K562 (cell line): ENCODE results near the gene ARL16. TPM values are rescaled to one million over a fixed set of nuclear protein-coding genes. Genes with fewer than 3 reads are reported as not detected.

ENCODE experiments used
- ATAC-seq: fragments of 200-7000 bp; cut with Tn5 transposase; 3 replicates; pipeline ENCODE4 v1.9.1; 2020; ENCODE audit warnings: moderate library complexity
- BruUV-seq: library from RNA; stranded (reverse); fragments of 400-500 nt; replicated peaks from 2 replicates; lab custom pipeline; 2021; lab: Mats Ljungman, UMichigan
- CTCF ChIA-PET: fragments of 300-600 bp; formaldehyde crosslinking; extraction: SDS; loops from one replicate; lab custom pipeline; 2021; ENCODE audit warnings: low intra/inter-chr PET ratio; lab: Yijun Ruan, JAX
- POLR2A ChIA-PET: fragments of 300-600, 350-650 bp; sonication (Branson Sonifier 250); formaldehyde crosslinking; extraction: SDS; loops from one replicate; lab custom pipeline; 2021; ENCODE audit warnings: antibody characterized with exemption, inconsistent platforms; lab: Yijun Ruan, JAX
- DNase-seq, 4 experiments: peaks; one replicate each; pipeline versions ENCODE4 v3.0.0 to v3.0.0-alpha.2; 2011 to 2018; ENCODE audit warnings: low spot score in 3 of 4, mixed read lengths in 3 of 4; ENCODE audit errors: extremely low read depth in 1 of 4
- FAIRE-seq: peaks from 2 replicates; lab custom pipeline; 2011; peaks lifted over from hg19 to GRCh38; lab: Jason Lieb, UNC
- H2AFZ ChIP-seq: 2 replicates; pipeline ENCODE4 v1.6.0; 2011; ENCODE audit warnings: low read depth, low read length, control low read depth, inconsistent platforms
- H3K27ac ChIP-seq: fragments of 200-600 bp; 3 replicates; pipeline ENCODE4 v1.8.0; 2011; ENCODE audit warnings: low read depth, mild to moderate bottlenecking, control low read depth, inconsistent platforms, low read length, moderate library complexity, mixed read lengths; ENCODE audit errors: extremely low read depth
- H3K27me3 ChIP-seq, 2 experiments: fragments of 300-600 bp in 1 of 2; 2 replicates in 1 of 2; 3 replicates in 1 of 2; pipeline versions ENCODE4 v1.6.0 to v1.8.0; 2011; ENCODE audit warnings: inconsistent platforms in 2 of 2, low read length in 2 of 2, mild to moderate bottlenecking in 1 of 2, mixed read lengths in 1 of 2, moderate library complexity in 1 of 2; ENCODE audit not compliant: control insufficient read depth in 2 of 2, insufficient read depth in 2 of 2
- H3K36me3 ChIP-seq: fragments of 300-600 bp; 3 replicates; pipeline ENCODE4 v1.8.0; 2011; ENCODE audit warnings: mild to moderate bottlenecking, low read length, inconsistent platforms; ENCODE audit not compliant: control insufficient read depth, insufficient read depth
- H3K4me1 ChIP-seq, 2 experiments: fragments of 200-600 bp in 1 of 2; replicated peaks in 1 of 2; 2 replicates in 1 of 2; 3 replicates in 1 of 2; pipeline versions ENCODE4 v1.5.1 to v1.8.0; 2011; ENCODE audit warnings: inconsistent platforms in 2 of 2, low read length in 2 of 2, mild to moderate bottlenecking in 1 of 2, mixed read lengths in 1 of 2, moderate library complexity in 1 of 2; ENCODE audit not compliant: control insufficient read depth in 2 of 2, insufficient read depth in 2 of 2
- H3K4me2 ChIP-seq: 2 replicates; pipeline ENCODE4 v1.6.1; 2011; ENCODE audit warnings: low read length, control low read depth, inconsistent platforms, mixed read lengths; ENCODE audit not compliant: insufficient read depth
- H3K4me3 ChIP-seq: fragments of 200-600 bp; sonication (generic), shearing (Covaris generic); 2 replicates; pipeline ENCODE4 v1.5.1; 2016; ENCODE audit warnings: control low read depth, inconsistent platforms
- H3K79me2 ChIP-seq: fragments of 200-600 bp; 3 replicates; pipeline ENCODE4 v1.8.0; 2011; ENCODE audit warnings: low read length, inconsistent platforms; ENCODE audit not compliant: control insufficient read depth, insufficient read depth
- H3K9ac ChIP-seq, 2 experiments: 2 replicates each; pipeline versions ENCODE4 v1.6.0 to v1.6.1; 2011; ENCODE audit warnings: low read depth in 2 of 2, low read length in 2 of 2, control low read depth in 1 of 2, inconsistent platforms in 1 of 2, mild to moderate bottlenecking in 1 of 2, mixed read lengths in 1 of 2; ENCODE audit not compliant: insufficient read depth in 1 of 2
- H3K9me1 ChIP-seq: one replicate; pipeline ENCODE4 v1.6.0; 2011; ENCODE audit warnings: inconsistent platforms, mild to moderate bottlenecking, low read length, moderate library complexity; ENCODE audit not compliant: control insufficient read depth, insufficient read depth
- H3K9me3 ChIP-seq: replicated peaks from 2 replicates; pipeline ENCODE4 v1.5.1; 2011; ENCODE audit warnings: low read depth, low read length, inconsistent platforms; ENCODE audit not compliant: control insufficient read depth, insufficient read depth
- H4K20me1 ChIP-seq: replicated peaks from 2 replicates; pipeline ENCODE4 v1.6.1; 2011; ENCODE audit warnings: low read length, inconsistent platforms, mixed read lengths; ENCODE audit not compliant: control insufficient read depth, insufficient read depth
- E2F5 ChIP-seq: sonication (generic); formaldehyde crosslinking; IDR thresholded peaks from 2 replicates; pipeline ENCODE4 v1.8.0; 2022; ENCODE audit warnings: mild to moderate bottlenecking, missing genetic modification reagents
- NCOA1 ChIP-seq: fragments of 450-650 bp; IDR thresholded peaks from 2 replicates; pipeline ENCODE4 v1.6.1; 2016; ENCODE audit warnings: low read depth
- RBFOX2 ChIP-seq: fragments of 200-400 bp; formaldehyde crosslinking; IDR thresholded peaks from 2 replicates; pipeline ENCODE4 v1.6.1; 2017; ENCODE audit warnings: low read depth, mild to moderate bottlenecking, low read length, moderate library complexity
- SAP30 ChIP-seq: fragments of 200-600 bp; sonication (generic); IDR thresholded peaks from 2 replicates; pipeline ENCODE4 v1.6.1; 2012; ENCODE audit warnings: borderline replicate concordance, low read depth, mild to moderate bottlenecking, moderate library complexity, low read length, control low read depth, inconsistent platforms; ENCODE audit not compliant: insufficient read depth, poor library complexity, severe bottlenecking
- SMARCA4 ChIP-seq: fragments of 450-650 bp; IDR thresholded peaks from 2 replicates; pipeline ENCODE4 v1.6.1; 2016
- SREBF1 ChIP-seq: fragments of 150-350 bp; IDR thresholded peaks from 2 replicates; pipeline ENCODE4 v1.6.1; 2014; ENCODE audit warnings: antibody characterized with exemption, low read depth, low read length, borderline replicate concordance
- TCF15 ChIP-seq: fragments of 250-450 bp; sonication (Bioruptor Pico); IDR thresholded peaks from 2 replicates; pipeline ENCODE4 v1.8.0; 2022; ENCODE audit warnings: moderate library complexity, mild to moderate bottlenecking, inconsistent platforms
- ZBTB33 ChIP-seq: sonication (generic); formaldehyde crosslinking; IDR thresholded peaks from 2 replicates; pipeline ENCODE4 v1.8.1; 2023; ENCODE audit warnings: mild to moderate bottlenecking, missing genetic modification reagents
- ZC3H11A ChIP-seq: IDR thresholded peaks from 2 replicates; pipeline ENCODE4 v1.6.1; 2012; ENCODE audit warnings: low read depth, low read length, improper control_type of control experiment
- ZNF224 ChIP-seq: sonication (generic); formaldehyde crosslinking; IDR thresholded peaks from 2 replicates; pipeline ENCODE4 v1.8.0; 2022; ENCODE audit warnings: mild to moderate bottlenecking, missing genetic modification reagents
- WGBS: fragments of 100-300 bp; shearing (Covaris generic); methylation state at CpG from one replicate; pipeline ENCODE4 v1.1.6; 2016; ENCODE audit warnings: low coverage, mixed read lengths; ENCODE audit not compliant: insufficient coverage; ENCODE audit errors: missing lambda C conversion rate; 5-methylcytosine and 5-hydroxymethylcytosine counted together
- in situ Hi-C: fragments of 300-500 bp; cut with MboI; formaldehyde crosslinking; loops from 4 replicates; pipeline ENCODE4 v1.15.0; 2018; ENCODE audit warnings: inconsistent platforms, mixed read lengths
- intact Hi-C: fragments of 100-400 bp; cut with micrococcal nuclease; formaldehyde crosslinking; loops from 2 replicates; pipeline ENCODE4 v1.14.2; 2022
- polyA plus RNA-seq, 8 experiments: library from polyadenylated mRNA; depleted of rRNA in 4 of 8; stranded (reverse) in 5 of 8; unstranded in 3 of 8; fragments of >200 nt; fragmentation: Nextera tagmentation in 2 of 8; fragmentation: Illumina TruSeq in 1 of 8; extraction: Ambion mirVana in 2 of 8; extraction: Trizol in 1 of 8; gene quantifications; 2 replicates each; pipeline versions ENCODE4 v1.2.1 to v1.2.3, GENCODE V29; 2011 to 2014; ENCODE audit warnings: inconsistent platforms in 1 of 8, missing spikeins in 1 of 8
- total RNA-seq, 7 experiments: library from RNA; depleted of rRNA in 6 of 7; stranded (reverse); fragments of >200 nt in 6 of 7; fragmentation: Illumina TruSeq in 2 of 7; extraction: Trizol in 2 of 7; gene quantifications; 2 replicates each; pipeline versions ENCODE4 v1.2.1 to v1.2.3, GENCODE V29; 2011 to 2021; ENCODE audit warnings: low replicate concordance in 1 of 7
- TF ChIP-seq, protein P1 (sequence below): fragments of 450-650 bp; IDR thresholded peaks from 2 replicates; pipeline ENCODE4 v1.6.1; 2014; ENCODE audit warnings: low read depth, mild to moderate bottlenecking, moderate library complexity, borderline replicate concordance

ARL16 gene
- total and polyA plus RNA-seq, 9 of the 15 experiments (the other 6 are each of a cell fraction or from before 2014, with no cell fraction given) = 5.4 to 32.4 (median 22.6) TPM

DNA sequence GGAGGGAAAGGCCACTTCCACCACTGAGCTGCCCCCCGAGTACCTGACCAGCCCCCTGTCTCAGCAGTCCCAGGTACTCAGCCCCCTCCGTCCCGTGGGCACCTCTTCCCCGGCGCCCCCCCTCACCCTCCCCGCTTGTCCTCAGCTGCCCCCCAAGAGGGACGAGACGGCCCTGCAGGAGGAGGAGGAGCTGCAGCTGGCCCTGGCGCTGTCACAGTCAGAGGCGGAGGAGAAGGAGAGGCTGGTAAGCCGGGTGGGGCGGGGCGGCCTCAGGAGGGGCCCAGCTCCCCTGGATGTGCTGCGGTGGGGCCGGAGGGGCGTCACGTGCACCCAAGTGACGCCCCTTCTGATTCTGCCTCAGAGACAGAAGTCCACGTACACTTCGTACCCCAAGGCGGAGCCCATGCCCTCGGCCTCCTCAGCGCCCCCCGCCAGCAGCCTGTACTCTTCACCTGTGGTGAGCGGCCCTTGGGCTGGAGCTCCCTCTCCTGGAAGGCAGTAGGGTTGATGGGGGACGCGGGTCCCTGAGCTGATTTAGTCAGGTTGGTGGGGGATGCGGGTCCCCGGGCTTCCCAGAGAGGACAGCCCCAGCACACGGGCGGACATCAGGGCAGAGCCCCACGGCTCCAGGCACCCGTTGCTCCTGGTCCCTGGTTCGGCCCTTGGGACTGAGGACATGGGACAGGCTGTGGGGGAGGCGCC, 10.1 kb upstream of the ARL16 start (continued):
- TF ChIP-seq SAP30 (no peak), NCOA1 (no peak), SMARCA4 (no peak), ZC3H11A (no peak), ZNF224 (CRISPR knock-in tag) (no peak), RBFOX2 (0 out of 2 replicates have a peak, but pooled peaks have one; percentile 5), TCF15 (no peak), E2F5 (no peak), SREBF1 (no peak)

DNA sequence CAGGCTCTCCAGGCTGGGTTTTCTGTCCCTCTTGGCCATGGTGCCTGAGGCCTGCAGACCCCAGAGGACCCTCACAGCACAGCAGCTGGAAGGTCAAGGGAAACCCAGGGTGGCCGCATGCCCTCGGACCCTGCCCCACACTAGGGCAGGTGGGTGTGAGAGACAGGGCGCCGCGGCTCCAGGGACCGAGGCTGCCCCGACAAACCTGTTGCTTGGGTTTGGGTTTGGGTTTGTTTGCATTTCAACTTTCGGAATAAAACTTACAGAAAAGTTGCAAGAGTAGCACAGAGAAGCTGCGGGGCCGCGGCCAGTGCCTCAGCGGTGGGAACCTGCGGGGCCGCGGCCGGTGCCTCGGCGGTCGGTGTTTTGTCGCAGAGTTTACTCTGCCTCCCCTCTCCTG, 8.0 kb upstream of the ARL16 start:
- TF ChIP-seq, protein P1, sequence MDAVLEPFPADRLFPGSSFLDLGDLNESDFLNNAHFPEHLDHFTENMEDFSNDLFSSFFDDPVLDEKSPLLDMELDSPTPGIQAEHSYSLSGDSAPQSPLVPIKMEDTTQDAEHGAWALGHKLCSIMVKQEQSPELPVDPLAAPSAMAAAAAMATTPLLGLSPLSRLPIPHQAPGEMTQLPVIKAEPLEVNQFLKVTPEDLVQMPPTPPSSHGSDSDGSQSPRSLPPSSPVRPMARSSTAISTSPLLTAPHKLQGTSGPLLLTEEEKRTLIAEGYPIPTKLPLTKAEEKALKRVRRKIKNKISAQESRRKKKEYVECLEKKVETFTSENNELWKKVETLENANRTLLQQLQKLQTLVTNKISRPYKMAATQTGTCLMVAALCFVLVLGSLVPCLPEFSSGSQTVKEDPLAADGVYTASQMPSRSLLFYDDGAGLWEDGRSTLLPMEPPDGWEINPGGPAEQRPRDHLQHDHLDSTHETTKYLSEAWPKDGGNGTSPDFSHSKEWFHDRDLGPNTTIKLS = no peak
- TF ChIP-seq ZBTB33 (CRISPR knock-in tag) = peak; percentile 43; the same call in 1 of the 2 replicates
- Histone ChIP-seq H3K9ac (no peak overlapping the region), H3K79me2 (peaks cover 7% of the 10 kb centered on the region; the same call in 1 of the 3 replicates), H3K4me1 (peaks cover 0 to 64% of the 10 kb centered on the region in 2 experiments; a peak in 2 of 5 replicates), H3K36me3 (peaks cover 100% of the 10 kb centered on the region; the same call in 2 of the 3 replicates), H3K4me3 (no peak overlapping the region), H3K27ac (no peak overlapping the region), H4K20me1 (peaks cover 9% of the 10 kb centered on the region; the same call in 1 of the 2 replicates), H3K9me1 (peaks cover 3% of the 10 kb centered on the region), H3K4me2 (no peak overlapping the region), H3K9me3 (no peaks in the 10 kb centered on the region), H2AFZ (no peak overlapping the region), H3K27me3 (no peaks in the 10 kb centered on the region)
- no peak for ATAC-seq
- DNase-seq = no peak
- ChIA-PET POLR2A (interaction anchor here (0.6 to 4.7 kb wide), 5 partner anchors 8 to 167 kb away, joined by 3 to 41 read pairs (median 4); partner anchors contain the start of gene MRPL12), CTCF (no interaction called here)
- in situ Hi-C loops = no loop called here
- 96% methylated on average over 20 of the region's 20 CpGs for WGBS
- no peak for FAIRE-seq
- intact Hi-C loops = no loop called here
- BruUV-seq = no TSS peak
